HG03280 (cell line): ENCODE data around the gene CLEC11A.
"Not testable (repeated sequence)": the region's sequence is repeated elsewhere in the genome, so short reads cannot be mapped to it uniquely, and the experiment has no call there.

Experiments used
- ATAC-seq: cut with Tn5 transposase; IDR thresholded peaks from one replicate; pipeline ENCODE4 v1.9.1; 2021; ENCODE audit warnings: mild to moderate bottlenecking, moderate library complexity; ENCODE audit not compliant: unreplicated experiment

Gene CLEC11A

DNA sequence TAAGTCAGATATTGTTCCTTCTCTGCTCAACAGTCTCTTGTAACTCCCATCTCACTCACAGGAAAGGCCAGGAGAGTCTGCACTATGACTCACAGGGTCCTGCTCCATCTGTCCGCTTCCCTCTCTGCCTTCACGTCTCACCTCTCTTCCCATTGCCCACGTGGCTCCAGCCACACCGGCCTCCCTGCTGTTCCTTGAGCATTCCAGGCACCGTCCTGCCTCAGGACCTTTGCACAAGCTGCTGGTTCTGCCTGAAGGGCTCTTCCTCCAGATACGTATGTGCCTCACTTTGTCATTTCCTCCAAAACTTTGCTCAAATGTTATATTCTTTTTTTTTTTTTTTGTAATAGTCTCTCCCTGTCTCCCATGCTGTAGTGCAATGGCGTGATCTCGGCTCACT, 33.1 kb downstream of the CLEC11A start:
- ATAC-seq = not testable (repeated sequence)

DNA sequence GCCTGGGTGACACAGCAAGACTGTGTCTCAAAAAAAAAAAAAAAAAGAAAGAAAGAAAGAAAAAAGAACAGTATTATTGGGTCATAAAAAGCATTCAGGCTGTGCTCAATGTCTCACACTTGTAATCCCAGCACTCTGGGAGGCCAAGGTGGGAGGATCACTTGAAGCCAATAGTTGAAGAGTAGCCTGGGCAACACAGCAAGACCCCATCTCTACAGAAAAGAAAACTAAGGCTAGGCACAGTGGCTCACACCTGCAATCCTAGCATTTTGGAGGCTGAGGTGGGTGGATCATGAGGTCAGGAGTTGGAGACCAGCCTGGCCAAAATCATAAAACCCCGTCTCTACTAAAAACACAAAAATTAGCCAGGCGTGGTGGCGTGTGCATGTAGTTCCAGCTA, 34.5 kb downstream of the CLEC11A start:
- not testable (repeated sequence) for ATAC-seq

DNA sequence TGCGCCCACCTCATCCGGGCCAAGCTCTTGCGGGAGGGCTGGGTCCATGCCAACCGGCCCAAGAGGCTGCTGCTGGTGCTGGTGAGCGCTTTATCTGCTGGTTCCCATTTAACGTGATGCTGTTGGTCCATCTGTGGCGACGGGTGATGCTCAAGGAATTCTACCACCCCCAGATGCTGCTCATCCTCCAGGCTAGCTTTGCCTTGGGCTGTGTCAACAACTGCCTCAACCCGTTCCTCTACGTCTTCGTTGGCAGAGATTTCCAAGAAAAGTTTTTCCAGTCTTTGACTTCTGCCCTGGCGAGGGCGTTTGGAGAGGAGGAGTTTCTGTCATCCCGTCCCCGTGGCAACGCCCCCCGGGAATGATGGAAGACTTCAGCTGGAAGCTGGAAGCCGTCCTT, 35.9 kb downstream of the CLEC11A start:
- ATAC-seq = not testable (repeated sequence)

DNA sequence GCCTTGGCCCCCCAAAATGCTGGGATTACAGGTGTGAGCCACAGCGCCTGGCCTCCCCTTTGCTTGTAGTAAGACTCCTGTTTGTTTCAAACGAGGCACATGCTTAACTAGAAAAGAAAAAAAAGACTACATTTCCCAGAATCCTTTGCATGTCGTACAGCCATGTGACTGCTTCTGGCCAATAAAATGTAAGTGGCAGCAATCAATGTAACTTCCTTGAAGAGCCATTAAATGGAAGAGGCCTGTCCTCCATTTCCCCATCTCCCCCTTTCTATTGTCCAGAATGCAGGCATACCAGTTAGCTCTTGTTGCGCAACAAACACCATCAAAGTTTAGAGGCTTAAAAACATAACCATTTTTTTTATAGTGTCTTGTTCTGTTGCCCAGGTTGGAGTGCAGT, 36.7 kb downstream of the CLEC11A start:
- ATAC-seq = no peak

DNA sequence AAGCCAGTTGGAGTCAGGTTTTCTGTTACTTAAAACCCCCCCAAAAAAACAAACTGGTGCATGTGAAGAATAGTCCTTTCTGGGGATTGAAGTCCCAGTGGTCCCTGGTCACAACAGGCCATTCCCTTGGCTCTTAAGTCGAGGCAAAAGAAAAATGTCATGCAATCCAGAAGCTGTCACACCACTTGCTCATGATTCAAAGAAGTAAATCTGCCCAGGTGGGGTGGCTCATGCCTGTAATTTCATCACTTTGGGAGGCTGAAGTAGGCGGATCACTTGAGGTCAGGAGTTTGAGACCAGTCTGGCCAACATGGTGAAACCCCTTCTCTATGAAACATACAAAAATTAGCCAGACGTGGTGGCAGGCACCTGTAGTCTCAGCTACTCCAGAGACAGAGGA, 38.3 kb downstream of the CLEC11A start:
- ATAC-seq = not testable (repeated sequence)

DNA sequence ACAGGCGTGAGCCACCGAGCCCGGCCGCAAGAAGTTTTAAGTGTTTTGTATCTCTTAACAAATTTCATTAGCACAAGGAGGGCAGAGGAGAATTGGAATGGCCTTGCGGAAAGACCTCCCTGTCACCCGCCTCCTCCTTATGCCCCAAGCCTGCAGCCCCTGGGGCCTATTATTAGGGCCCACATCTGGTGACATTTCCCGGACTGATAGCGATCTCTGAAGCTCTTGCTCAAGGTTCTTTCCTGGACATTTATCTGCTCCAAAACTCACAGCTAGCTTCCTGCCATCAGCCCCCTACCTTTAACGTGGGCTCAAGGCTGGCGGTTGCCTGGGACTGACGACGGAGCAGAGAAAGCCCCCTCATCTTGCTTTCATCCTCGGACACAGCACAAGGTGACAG, 40.4 kb downstream of the CLEC11A start:
- ATAC-seq = not testable (repeated sequence)

DNA sequence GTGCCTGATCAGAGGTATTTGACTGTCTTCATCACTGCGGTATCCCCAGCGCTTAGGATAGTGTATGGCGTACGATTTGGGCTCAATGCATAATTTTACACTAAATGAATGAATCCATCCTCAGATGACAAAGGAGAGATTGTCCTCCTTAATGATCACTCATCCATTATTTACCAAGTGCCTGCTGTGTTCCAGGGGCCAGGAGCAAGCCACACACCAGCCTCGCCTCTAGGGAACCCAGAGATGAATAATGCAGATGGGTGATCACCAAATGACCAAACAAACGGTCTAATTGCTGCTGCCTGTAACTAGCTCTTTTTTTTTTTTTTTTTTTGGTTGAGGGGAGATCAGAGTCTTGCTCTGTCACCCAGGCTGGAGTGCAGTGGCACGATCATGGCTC, 41.2 kb downstream of the CLEC11A start:
- no peak for ATAC-seq

DNA sequence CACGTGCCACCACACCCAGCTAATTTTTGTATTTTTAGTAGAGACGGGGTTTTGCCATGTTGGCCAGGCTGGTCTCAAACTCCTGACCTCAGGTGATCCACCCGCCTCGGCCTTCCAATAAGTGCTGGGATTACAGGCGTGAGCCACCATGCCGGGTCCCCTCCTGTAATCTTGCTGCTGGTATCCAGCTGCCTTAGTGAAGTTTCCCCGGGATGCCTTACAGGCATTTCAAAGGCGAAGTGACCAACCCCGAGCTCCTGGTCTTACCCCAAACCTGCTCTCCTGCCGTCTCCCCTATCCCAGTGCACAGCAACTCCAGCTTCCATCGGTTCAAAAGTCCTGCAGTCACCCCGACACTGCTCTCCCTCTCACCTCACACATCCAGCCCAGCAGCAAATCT, 43.6 kb downstream of the CLEC11A start:
- ATAC-seq = not testable (repeated sequence)

DNA sequence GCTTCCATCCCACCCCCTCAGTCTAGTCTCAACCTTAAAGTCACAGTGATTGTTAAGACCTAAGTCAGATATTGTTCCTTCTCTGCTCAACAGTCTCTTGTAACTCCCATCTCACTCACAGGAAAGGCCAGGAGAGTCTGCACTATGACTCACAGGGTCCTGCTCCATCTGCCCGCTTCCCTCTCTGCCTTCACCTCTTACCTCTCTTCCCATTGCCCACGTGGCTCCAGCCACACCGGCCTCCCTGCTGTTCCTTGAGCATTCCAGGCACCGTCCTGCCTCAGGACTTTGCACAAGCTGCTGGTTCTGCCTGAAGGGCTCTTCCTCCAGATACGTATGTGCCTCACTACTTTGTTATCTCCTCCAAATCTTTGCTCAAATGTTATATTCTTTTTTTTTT, 44.1 kb downstream of the CLEC11A start:
- not testable (repeated sequence) for ATAC-seq

DNA sequence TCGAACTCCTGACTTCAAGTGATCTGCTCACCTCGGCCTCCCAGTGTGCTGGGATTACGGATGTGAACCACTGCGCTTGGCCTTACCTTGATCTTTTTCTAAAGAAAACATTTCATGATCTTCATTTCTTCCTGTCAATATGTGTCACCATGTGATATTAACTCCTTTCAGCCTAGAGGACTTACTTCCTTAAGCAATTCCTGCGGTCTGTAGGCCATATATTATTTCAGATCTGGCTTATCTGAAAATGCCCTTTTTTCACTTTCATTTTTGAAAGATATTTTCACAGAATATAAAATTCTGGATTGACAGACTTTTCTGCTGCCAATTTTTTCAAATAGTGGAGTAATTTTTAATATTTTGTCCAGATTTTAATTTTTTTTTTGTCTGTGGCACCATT, 45.1 kb downstream of the CLEC11A start:
- ATAC-seq = no peak

DNA sequence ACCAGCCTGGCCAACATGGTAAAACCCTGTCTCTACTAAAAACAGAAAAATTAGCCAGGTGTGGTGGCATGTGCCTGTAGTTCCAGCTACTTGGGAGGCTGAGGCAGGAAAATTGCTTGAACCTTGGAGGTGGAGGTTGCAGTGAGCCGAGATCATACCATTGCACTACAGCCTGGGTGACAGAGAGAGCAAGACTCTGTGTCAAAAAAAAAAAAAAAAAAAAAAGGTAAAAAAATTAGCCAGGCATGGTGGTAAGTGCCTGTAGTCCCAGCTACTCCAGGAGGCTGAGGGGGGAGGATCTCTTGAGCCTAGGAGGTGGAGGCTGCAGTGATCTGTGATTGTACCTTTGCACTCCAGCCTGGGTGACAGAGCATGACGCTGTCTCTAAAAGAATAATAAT, 47.0 kb downstream of the CLEC11A start, which contains the start of gene GPR32:
Gene GPR32 (plus strand): TSS at position 301 of the 400 bp plus-strand sequence. CDS start 137 bp downstream, outside the sequence.
- not testable (repeated sequence) for ATAC-seq

DNA sequence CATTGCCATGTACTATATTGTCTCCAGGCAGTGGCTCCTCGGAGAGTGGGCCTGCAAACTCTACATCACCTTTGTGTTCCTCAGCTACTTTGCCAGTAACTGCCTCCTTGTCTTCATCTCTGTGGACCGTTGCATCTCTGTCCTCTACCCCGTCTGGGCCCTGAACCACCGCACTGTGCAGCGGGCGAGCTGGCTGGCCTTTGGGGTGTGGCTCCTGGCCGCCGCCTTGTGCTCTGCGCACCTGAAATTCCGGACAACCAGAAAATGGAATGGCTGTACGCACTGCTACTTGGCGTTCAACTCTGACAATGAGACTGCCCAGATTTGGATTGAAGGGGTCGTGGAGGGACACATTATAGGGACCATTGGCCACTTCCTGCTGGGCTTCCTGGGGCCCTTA, 47.7 kb downstream of the CLEC11A start:
- ATAC-seq = no peak

DNA sequence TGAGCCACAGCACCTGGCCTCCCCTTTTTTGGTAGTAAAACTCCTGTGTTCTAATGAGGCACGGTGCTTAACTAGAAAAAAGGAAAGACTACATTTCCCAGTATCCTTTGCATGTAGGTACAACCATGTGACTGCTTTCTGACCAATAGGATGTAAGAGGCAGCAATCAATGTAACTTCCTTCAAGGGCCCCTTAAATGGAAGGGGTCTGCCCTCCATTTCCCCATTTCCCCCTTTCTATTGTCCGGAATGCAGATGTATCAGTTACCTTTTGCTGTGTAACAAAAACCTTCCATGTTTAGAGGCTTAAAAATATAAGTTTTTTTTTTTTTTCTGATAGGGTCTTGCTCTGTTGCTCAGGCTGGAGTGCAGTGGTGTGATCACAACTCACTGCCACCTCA, 49.3 kb downstream of the CLEC11A start:
- no peak for ATAC-seq

DNA sequence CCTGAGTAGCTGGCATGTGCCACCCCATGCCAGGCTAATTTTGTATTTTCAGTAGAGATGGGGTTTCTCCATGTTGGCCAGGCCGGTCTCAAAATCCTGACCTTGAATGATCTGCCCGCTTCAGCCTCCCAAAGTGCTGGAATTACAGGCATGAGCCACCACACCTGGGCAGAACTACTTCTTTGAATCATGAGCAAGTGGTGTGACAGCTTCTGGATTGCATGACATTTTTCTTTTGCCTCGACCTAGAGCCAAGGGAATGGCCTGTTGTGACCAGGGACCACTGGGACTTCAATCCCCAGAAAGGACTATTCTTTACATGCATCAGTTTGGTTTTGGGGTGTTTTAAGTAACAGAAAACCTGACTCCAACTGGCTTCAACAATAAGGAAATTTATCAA, 49.7 kb downstream of the CLEC11A start:
- ATAC-seq = not testable (repeated sequence)

DNA sequence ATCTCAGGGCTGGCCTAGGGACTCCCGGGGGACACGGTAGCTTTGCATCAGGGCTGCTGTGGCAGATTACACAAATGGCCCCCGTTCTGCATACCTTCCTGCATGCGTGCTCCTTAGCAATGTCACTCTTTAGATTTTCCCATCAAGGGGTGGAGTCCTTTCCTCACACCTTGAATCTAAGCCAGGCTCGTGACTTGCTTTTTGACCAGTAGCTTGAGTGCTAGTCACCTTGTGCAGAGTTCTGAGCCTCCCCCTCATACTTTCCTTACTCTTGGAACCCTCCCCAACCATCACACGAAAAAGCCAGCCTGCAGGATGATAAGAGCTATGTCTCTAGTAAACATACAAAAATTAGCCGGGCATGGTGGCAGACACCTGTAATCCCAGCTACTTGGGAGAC, 50.3 kb downstream of the CLEC11A start:
- not testable (repeated sequence) for ATAC-seq
